PFSK-1 (cell line): ENCODE data around the gene SUCLG2.

ENCODE experiments used
- FOXP2 ChIP-seq: optimal IDR thresholded peaks from 2 replicates; pipeline ENCODE3; 2011; ENCODE audit warnings: borderline replicate concordance, control low read depth, inconsistent platforms; ENCODE audit not compliant: insufficient read depth; ENCODE audit errors: extremely low read length, extremely low read depth
- POLR2AphosphoS5 ChIP-seq: IDR thresholded peaks from 2 replicates; pipeline ENCODE4 v1.6.1; 2012; ENCODE audit warnings: low read depth, mild to moderate bottlenecking, control low read depth, low read length, moderate library complexity
- SIN3A ChIP-seq: IDR thresholded peaks from 2 replicates; pipeline ENCODE4 v1.6.1; 2012; ENCODE audit warnings: mild to moderate bottlenecking, low read length, moderate library complexity, borderline replicate concordance; ENCODE audit not compliant: insufficient read depth
- TAF1 ChIP-seq: IDR thresholded peaks from 2 replicates; pipeline ENCODE4 v1.6.1; 2012; ENCODE audit warnings: low read length, control low read depth, borderline replicate concordance; ENCODE audit not compliant: insufficient read depth
- TF ChIP-seq, protein P1 (sequence below), 2 experiments: IDR thresholded peaks; 2 replicates each; pipeline versions ENCODE4 v1.6.1 to v1.8.0; 2011 to 2012; ENCODE audit warnings: low read depth in 2 of 2, low read length in 2 of 2, control low read depth in 1 of 2, inconsistent platforms in 1 of 2, mild to moderate bottlenecking in 1 of 2, moderate library complexity in 1 of 2; ENCODE audit not compliant: insufficient read depth in 1 of 2

Gene SUCLG2

GRCh38 chr3:67595424-67595823, 59.0 kb downstream of the SUCLG2 start:
- TF ChIP-seq POLR2AphosphoS5 (no peak), TAF1 (no peak), FOXP2 (no peak), SIN3A (no peak)
- TF ChIP-seq, protein P1, sequence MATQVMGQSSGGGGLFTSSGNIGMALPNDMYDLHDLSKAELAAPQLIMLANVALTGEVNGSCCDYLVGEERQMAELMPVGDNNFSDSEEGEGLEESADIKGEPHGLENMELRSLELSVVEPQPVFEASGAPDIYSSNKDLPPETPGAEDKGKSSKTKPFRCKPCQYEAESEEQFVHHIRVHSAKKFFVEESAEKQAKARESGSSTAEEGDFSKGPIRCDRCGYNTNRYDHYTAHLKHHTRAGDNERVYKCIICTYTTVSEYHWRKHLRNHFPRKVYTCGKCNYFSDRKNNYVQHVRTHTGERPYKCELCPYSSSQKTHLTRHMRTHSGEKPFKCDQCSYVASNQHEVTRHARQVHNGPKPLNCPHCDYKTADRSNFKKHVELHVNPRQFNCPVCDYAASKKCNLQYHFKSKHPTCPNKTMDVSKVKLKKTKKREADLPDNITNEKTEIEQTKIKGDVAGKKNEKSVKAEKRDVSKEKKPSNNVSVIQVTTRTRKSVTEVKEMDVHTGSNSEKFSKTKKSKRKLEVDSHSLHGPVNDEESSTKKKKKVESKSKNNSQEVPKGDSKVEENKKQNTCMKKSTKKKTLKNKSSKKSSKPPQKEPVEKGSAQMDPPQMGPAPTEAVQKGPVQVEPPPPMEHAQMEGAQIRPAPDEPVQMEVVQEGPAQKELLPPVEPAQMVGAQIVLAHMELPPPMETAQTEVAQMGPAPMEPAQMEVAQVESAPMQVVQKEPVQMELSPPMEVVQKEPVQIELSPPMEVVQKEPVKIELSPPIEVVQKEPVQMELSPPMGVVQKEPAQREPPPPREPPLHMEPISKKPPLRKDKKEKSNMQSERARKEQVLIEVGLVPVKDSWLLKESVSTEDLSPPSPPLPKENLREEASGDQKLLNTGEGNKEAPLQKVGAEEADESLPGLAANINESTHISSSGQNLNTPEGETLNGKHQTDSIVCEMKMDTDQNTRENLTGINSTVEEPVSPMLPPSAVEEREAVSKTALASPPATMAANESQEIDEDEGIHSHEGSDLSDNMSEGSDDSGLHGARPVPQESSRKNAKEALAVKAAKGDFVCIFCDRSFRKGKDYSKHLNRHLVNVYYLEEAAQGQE (IDR thresholded peaks at IDR 0.05; ENCODE audit: insufficient read depth in 1 of 2, low read depth in 2 of 2, low read length in 2 of 2) = no peak

- no peak for TF ChIP-seq POLR2AphosphoS5
- TF ChIP-seq SIN3A = no peak
- TF ChIP-seq TAF1 = no peak
- TF ChIP-seq, protein P1 (IDR thresholded peaks at IDR 0.05; ENCODE audit: insufficient read depth in 1 of 2, low read depth in 2 of 2, low read length in 2 of 2) = no peak
- TF ChIP-seq FOXP2 = no peak
Measured at GRCh38 chr3:67593761-67594234, 60.6 kb downstream of the SUCLG2 start.

- TF ChIP-seq, protein P1 (IDR thresholded peaks at IDR 0.05; ENCODE audit: insufficient read depth in 1 of 2, low read depth in 2 of 2, low read length in 2 of 2) = no peak
- TF ChIP-seq SIN3A (no peak), FOXP2 (no peak), TAF1 (no peak), POLR2AphosphoS5 (no peak)
Measured at GRCh38 chr3:67592057-67592456, 62.4 kb downstream of the SUCLG2 start.

DNA sequence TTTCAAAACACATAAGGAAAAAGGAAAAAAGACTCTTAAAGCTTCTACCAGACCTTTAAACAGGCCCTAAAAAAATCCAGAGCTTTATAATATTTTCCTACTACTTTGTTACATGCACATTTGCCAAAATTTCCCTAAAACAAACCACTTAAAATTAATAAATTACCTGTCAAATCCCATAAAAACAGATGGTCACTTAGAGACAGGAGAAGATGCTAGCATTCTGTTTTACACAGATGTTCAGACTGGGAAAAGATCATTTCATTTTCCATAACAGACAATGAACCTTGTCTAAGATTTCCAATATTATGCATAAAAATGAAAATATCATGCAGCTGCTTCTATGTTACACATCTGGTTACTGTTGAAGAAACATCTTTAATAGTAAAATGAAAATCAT, 66.6 kb downstream of the SUCLG2 start:
- TF ChIP-seq, protein P1 (IDR thresholded peaks at IDR 0.05; ENCODE audit: insufficient read depth in 1 of 2, low read depth in 2 of 2, low read length in 2 of 2) = no peak
- TF ChIP-seq TAF1 (no peak), FOXP2 (no peak), SIN3A (no peak), POLR2AphosphoS5 (no peak)

- no peak for TF ChIP-seq SIN3A
- TF ChIP-seq FOXP2 = no peak
- TF ChIP-seq, protein P1 (IDR thresholded peaks at IDR 0.05; ENCODE audit: insufficient read depth in 1 of 2, low read depth in 2 of 2, low read length in 2 of 2) = no peak
- no peak for TF ChIP-seq TAF1
- TF ChIP-seq POLR2AphosphoS5 = no peak
Measured at GRCh38 chr3:67587301-67587700, 67.1 kb downstream of the SUCLG2 start.
